T47D (cell line): ENCODE results near the gene PLXNA2.

Source experiments
- DNase-seq, 2 experiments: peaks; one replicate each; pipeline versions ENCODE4 v3.0.0 to v3.0.0-alpha.2; 2011 to 2012; ENCODE audit warnings: low read depth in 1 of 2, low spot score in 1 of 2
- JUND ChIP-seq: IDR thresholded peaks from 2 replicates; pipeline ENCODE4 v1.6.1; 2012; ENCODE audit warnings: low read depth
- in situ Hi-C: cut with HindIII; loops from 2 replicates; pipeline ENCODE4 v1.10.0; 2016; ENCODE audit warnings: low sequenced_read_pairs, low pct_unique_long_range_greater_than_20kb

Gene PLXNA2

GRCh38 chr1:208010487-208011071 lies 233.6 kb downstream of the PLXNA2 start:
- no peak for TF ChIP-seq JUND
- no peak for DNase-seq
- in situ Hi-C loops = no loop called here

GRCh38 chr1:208009706-208010444 lies 234.3 kb downstream of the PLXNA2 start:
- in situ Hi-C loops = no loop called here
- TF ChIP-seq JUND = no peak
- DNase-seq = no peak

DNA sequence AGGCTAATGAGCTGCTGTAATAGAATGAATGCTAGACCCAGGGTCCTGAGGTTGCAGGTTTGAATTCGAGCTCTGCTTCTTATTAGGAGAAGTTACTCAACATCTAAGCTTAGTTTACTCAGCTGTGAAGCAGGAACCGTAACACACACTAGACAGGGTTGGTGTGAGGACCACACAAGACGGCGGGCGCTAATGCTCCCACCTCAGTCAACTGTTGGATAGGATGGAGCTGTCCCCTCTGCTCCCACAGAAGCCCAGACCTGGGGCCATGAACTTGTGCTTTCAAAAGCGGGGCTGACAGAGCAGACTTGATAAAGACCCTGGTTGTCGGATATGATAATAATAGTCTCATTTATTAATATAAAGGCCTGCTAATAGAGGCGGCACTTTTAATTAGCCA lies 234.9 kb downstream of the PLXNA2 start:
- no peak for DNase-seq
- no peak for TF ChIP-seq JUND
- in situ Hi-C loops = no loop called here

- DNase-seq = no peak
- no peak for TF ChIP-seq JUND
- in situ Hi-C loops = no loop called here
Measured at GRCh38 chr1:208008534-208008933, 235.7 kb downstream of the PLXNA2 start.

DNA sequence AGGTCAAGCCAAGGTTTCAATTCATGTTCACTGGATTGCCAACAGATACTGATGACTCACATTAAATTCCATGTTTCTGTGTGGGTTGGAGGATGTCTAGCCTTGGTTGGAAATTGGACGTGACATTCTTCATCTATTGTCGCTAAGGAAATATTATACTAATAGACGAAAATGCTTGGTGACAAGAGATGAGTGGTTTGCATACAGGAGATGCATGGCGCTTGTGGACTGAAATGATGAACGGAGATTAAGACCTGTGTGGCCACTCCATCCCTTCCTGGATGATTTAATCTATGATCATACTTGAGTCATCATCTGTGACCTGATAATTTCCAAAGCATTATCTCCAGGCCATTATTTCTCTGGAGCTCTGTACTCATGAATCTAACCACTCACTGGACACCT lies 236.2 kb downstream of the PLXNA2 start:
- DNase-seq = no peak
- in situ Hi-C loops = no loop called here
- no peak for TF ChIP-seq JUND

DNA sequence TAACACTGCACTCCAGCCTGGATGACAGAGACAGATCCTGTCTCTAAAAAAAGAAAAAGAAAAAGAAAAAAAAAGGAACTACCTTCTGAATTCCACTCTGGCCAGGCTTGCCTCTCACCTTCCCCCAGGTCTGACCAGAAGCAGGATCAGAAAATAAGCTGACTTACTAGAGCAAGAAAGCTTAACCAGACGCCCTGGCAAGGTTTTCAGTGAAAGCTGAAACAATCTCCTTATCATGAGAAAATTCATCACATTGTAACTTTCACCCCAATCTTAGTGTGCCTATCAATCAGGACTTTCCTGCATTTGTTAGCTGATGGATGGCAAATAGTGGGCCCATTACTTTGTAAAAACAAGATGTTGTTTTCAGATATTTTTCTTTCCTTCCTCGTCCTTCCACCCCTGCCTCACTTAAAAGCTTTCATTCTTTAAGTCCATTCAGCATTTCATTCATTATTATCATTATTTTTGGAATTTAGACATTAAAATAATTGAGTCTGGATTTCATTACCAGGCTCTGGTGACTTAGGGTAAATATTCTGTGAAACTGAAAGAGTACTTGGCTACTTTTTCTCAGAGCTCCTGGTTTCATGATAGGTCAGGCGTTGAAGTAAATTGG lies 236.8 kb downstream of the PLXNA2 start:
- in situ Hi-C loops = no loop called here
- no peak for DNase-seq
- no peak for TF ChIP-seq JUND

GRCh38 chr1:208006258-208006920 lies 237.8 kb downstream of the PLXNA2 start:
- no peak for DNase-seq
- TF ChIP-seq JUND = no peak
- in situ Hi-C loops = no loop called here

GRCh38 chr1:208004851-208005250 lies 239.3 kb downstream of the PLXNA2 start:
- in situ Hi-C loops = no loop called here
- DNase-seq = no peak
- no peak for TF ChIP-seq JUND

GRCh38 chr1:208003241-208003640 lies 240.9 kb downstream of the PLXNA2 start:
- no peak for DNase-seq
- in situ Hi-C loops = no loop called here
- TF ChIP-seq JUND = no peak

- TF ChIP-seq JUND = no peak
- in situ Hi-C loops = no loop called here
- no peak for DNase-seq
Measured at GRCh38 chr1:208002672-208003071, 241.5 kb downstream of the PLXNA2 start.

DNA sequence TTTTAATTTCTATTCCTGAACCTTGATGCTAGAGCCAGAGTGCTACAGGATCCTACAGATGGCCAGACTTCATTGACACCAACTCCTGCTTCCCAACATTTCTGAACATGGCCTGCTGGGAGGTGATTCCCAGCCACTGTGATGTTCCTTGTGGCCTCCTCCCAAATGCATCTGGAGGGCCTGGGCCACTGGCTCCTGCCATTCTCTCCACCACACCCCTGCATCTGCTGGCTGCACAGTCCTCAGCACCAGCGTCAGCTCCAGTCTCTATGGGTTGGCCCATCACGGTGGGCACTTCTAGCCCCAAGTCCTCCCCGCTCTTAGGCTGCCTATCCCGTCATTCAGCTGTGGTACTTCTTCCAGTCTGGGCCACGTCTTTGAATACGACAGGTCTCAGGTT lies 242.1 kb downstream of the PLXNA2 start:
- DNase-seq = no peak
- in situ Hi-C loops = no loop called here
- TF ChIP-seq JUND = no peak

GRCh38 chr1:208000504-208000903 lies 243.7 kb downstream of the PLXNA2 start:
- TF ChIP-seq JUND = no peak
- DNase-seq = peak in 1 of 2 experiments; percentile 27
- in situ Hi-C loops = no loop called here

- in situ Hi-C loops = no loop called here
- no peak for TF ChIP-seq JUND
- no peak for DNase-seq
Measured at GRCh38 chr1:207999972-208000371, 244.2 kb downstream of the PLXNA2 start.
